Peyer's patch (tissue), 4 donors: Measurements from ENCODE around the gene SERPINA7. TPM values are rescaled to one million over a fixed set of nuclear protein-coding genes. Genes with fewer than 3 reads are reported as not detected.
A peak's percentile ranks its signal among the peaks of the same experiment; 100 is the strongest.

Experiments used
- DNase-seq, 3 donors: peaks; one replicate each; pipeline ENCODE4 v3.0.0-alpha.2; 2017 to 2019
- H3K27ac ChIP-seq, 4 donors: fragments of 200-600 bp; sonication (generic); one replicate each; pipeline ENCODE4 v1.5.1; 2016 to 2019
- H3K27me3 ChIP-seq, 2 donors: fragments of 200-600 bp; sonication (generic); one replicate each; pipeline ENCODE4 v1.5.1; 2019
- H3K36me3 ChIP-seq, 3 donors: fragments of 200-600 bp; sonication (generic); one replicate each; pipeline ENCODE4 v1.5.1; 2016 to 2019
- H3K4me1 ChIP-seq, 4 donors: fragments of 200-600 bp; sonication (generic); one replicate each; pipeline ENCODE4 v1.5.1; 2016 to 2019
- H3K4me3 ChIP-seq, 4 donors: fragments of 200-600 bp; sonication (generic); 1 replicate in 3 of 4; 2 replicates in 1 of 4; pipeline ENCODE4 v1.5.1; 2016 to 2019; ENCODE audit warnings: mild to moderate bottlenecking in 1 of 4
- H3K9me3 ChIP-seq, 4 donors: fragments of 200-600 bp; sonication (generic); one replicate each; pipeline ENCODE4 v1.5.1; 2016 to 2019; ENCODE audit warnings: mild to moderate bottlenecking in 1 of 4
- CTCF ChIP-seq, 6 experiments: fragments of 450-650 bp in 4 of 6; fragments of 200-600 bp in 2 of 6; sonication (generic) in 1 of 6; IDR thresholded peaks; one replicate each; pipeline ENCODE4 v1.5.1; 2017 to 2019; ENCODE audit warnings: antibody characterized with exemption in 6 of 6, mild to moderate bottlenecking in 3 of 6, moderate library complexity in 1 of 6
- POLR2A ChIP-seq, 2 donors: fragments of 450-650 bp; IDR thresholded peaks; one replicate each; pipeline ENCODE4 v1.5.1; 2017; ENCODE audit warnings: antibody characterized with exemption in 2 of 2, mild to moderate bottlenecking in 2 of 2, moderate library complexity in 2 of 2
- total RNA-seq, 4 donors: library from RNA; depleted of rRNA; stranded (reverse); fragments of >200 nt; gene quantifications; one replicate each; pipeline ENCODE4 v1.1.0, GENCODE V29; 2016

Gene SERPINA7
- total RNA-seq, 4 donors from 2014 or later: not detected

- Histone ChIP-seq H3K4me1 (no peaks in the 10 kb centered on the region), H3K27me3 (no peaks in the 10 kb centered on the region), H3K9me3 (no peaks in the 10 kb centered on the region), H3K27ac (no peak overlapping the region), H3K36me3 (no peaks in the 10 kb centered on the region), H3K4me3 (no peak overlapping the region)
- peak in 1 of 3 donors; percentile 43 for DNase-seq
- TF ChIP-seq POLR2A (IDR thresholded peaks at IDR 0.05) (no peak), CTCF (IDR thresholded peaks at IDR 0.05) (peak in 3 of 6 experiments; percentile 45 to 50 (median 45))
Observed at GRCh38 chrX:106039920-106040319, 1.4 kb upstream of the SERPINA7 start.

- Histone ChIP-seq H3K27me3 (no peaks in the 10 kb centered on the region), H3K36me3 (no peaks in the 10 kb centered on the region), H3K27ac (no peak overlapping the region), H3K4me1 (no peaks in the 10 kb centered on the region), H3K9me3 (no peaks in the 10 kb centered on the region), H3K4me3 (no peak overlapping the region)
- DNase-seq: no peak
- TF ChIP-seq CTCF (IDR thresholded peaks at IDR 0.05) (no peak), POLR2A (IDR thresholded peaks at IDR 0.05) (no peak)
Observed at GRCh38 chrX:106037835-106038473, 573 bp downstream of the SERPINA7 start.

- no peaks in the 10 kb centered on the region for H3K36me3 ChIP-seq
- no peak for DNase-seq
- H3K4me1 ChIP-seq: no peaks in the 10 kb centered on the region
- no peaks in the 10 kb centered on the region for H3K9me3 ChIP-seq
- no peak overlapping the region for H3K27ac ChIP-seq
- no peak overlapping the region for H3K4me3 ChIP-seq
- no peak for TF ChIP-seq CTCF (IDR thresholded peaks at IDR 0.05)
- TF ChIP-seq POLR2A (IDR thresholded peaks at IDR 0.05): no peak
- no peaks in the 10 kb centered on the region for H3K27me3 ChIP-seq
Observed at GRCh38 chrX:106036716-106037115, 1.8 kb downstream of the SERPINA7 start.

- no peak for DNase-seq
- TF ChIP-seq POLR2A (IDR thresholded peaks at IDR 0.05) (no peak), CTCF (IDR thresholded peaks at IDR 0.05) (no peak)
- H3K27ac ChIP-seq: no peak overlapping the region
- H3K9me3 ChIP-seq: no peaks in the 10 kb centered on the region
- H3K4me1 ChIP-seq: no peaks in the 10 kb centered on the region
- H3K27me3 ChIP-seq: no peaks in the 10 kb centered on the region
- no peak overlapping the region for H3K4me3 ChIP-seq
- H3K36me3 ChIP-seq: no peaks in the 10 kb centered on the region
Observed at GRCh38 chrX:106035064-106035463, 3.5 kb downstream of the SERPINA7 start.

- H3K27ac ChIP-seq: no peak overlapping the region
- no peaks in the 10 kb centered on the region for H3K9me3 ChIP-seq
- no peaks in the 10 kb centered on the region for H3K4me1 ChIP-seq
- no peaks in the 10 kb centered on the region for H3K27me3 ChIP-seq
- H3K36me3 ChIP-seq: no peaks in the 10 kb centered on the region
- DNase-seq: no peak
- no peak overlapping the region for H3K4me3 ChIP-seq
- no peak for TF ChIP-seq CTCF (IDR thresholded peaks at IDR 0.05)
- no peak for TF ChIP-seq POLR2A (IDR thresholded peaks at IDR 0.05)
Observed at GRCh38 chrX:106023947-106024346, 14.6 kb downstream of the SERPINA7 start.

- no peaks in the 10 kb centered on the region for H3K9me3 ChIP-seq
- H3K27ac ChIP-seq: no peak overlapping the region
- no peak for DNase-seq
- no peak for TF ChIP-seq CTCF (IDR thresholded peaks at IDR 0.05)
- TF ChIP-seq POLR2A (IDR thresholded peaks at IDR 0.05): no peak
- H3K4me1 ChIP-seq: no peaks in the 10 kb centered on the region
- no peaks in the 10 kb centered on the region for H3K27me3 ChIP-seq
- H3K4me3 ChIP-seq: no peak overlapping the region
- H3K36me3 ChIP-seq: no peaks in the 10 kb centered on the region
Observed at GRCh38 chrX:106022238-106022637, 16.3 kb downstream of the SERPINA7 start.
